K562 (cell line): ENCODE data around the gene GEMIN7. TPM values are rescaled to one million over a fixed set of nuclear protein-coding genes. Genes with fewer than 3 reads are reported as not detected.

ENCODE experiments used
- NBN ChIP-seq: fragments of 450-650 bp; IDR thresholded peaks from 2 replicates; pipeline ENCODE4 v1.6.1; 2016; ENCODE audit warnings: low read depth, mild to moderate bottlenecking
- NR1H2 ChIP-seq: sonication (generic); formaldehyde crosslinking; IDR thresholded peaks from 2 replicates; pipeline ENCODE4 v1.4.0; 2020; ENCODE audit warnings: mild to moderate bottlenecking, missing genetic modification reagents
- PHF20 ChIP-seq: fragments of 450-650 bp; IDR thresholded peaks from 2 replicates; pipeline ENCODE4 v1.6.1; 2018; ENCODE audit not compliant: partially characterized antibody
- TAF7 ChIP-seq: fragments of 450-650 bp; IDR thresholded peaks from 2 replicates; pipeline ENCODE4 v1.6.1; 2016; ENCODE audit warnings: missing genetic modification characterization, missing compliant biosample characterization
- TFAM ChIP-seq: fragments of 250-450 bp; sonication (Bioruptor Pico); conservative IDR thresholded peaks from 2 replicates; pipeline ENCODE4 v1.5.0; 2021; ENCODE audit warnings: mild to moderate bottlenecking, moderate library complexity
- ZBTB17 ChIP-seq: fragments of 450-650 bp; formaldehyde crosslinking; IDR thresholded peaks from 2 replicates; pipeline ENCODE4 v1.4.0; 2020; ENCODE audit warnings: mild to moderate bottlenecking
- polyA plus RNA-seq, 8 experiments: library from polyadenylated mRNA; depleted of rRNA in 4 of 8; stranded (reverse) in 5 of 8; unstranded in 3 of 8; fragments of >200 nt; fragmentation: Nextera tagmentation in 2 of 8; fragmentation: Illumina TruSeq in 1 of 8; extraction: Ambion mirVana in 2 of 8; extraction: Trizol in 1 of 8; gene quantifications; 2 replicates each; pipeline versions ENCODE4 v1.2.1 to v1.2.3, GENCODE V29; 2011 to 2014; ENCODE audit warnings: inconsistent platforms in 1 of 8, missing spikeins in 1 of 8
- total RNA-seq, 7 experiments: library from RNA; depleted of rRNA in 6 of 7; stranded (reverse); fragments of >200 nt in 6 of 7; fragmentation: Illumina TruSeq in 2 of 7; extraction: Trizol in 2 of 7; gene quantifications; 2 replicates each; pipeline versions ENCODE4 v1.2.1 to v1.2.3, GENCODE V29; 2011 to 2021; ENCODE audit warnings: low replicate concordance in 1 of 7
- TF ChIP-seq, protein P1 (sequence below), 2 experiments: fragments of 450-650 bp; IDR thresholded peaks; 2 replicates each; pipeline ENCODE4 v1.6.1; 2016; ENCODE audit warnings: mild to moderate bottlenecking in 2 of 2, borderline replicate concordance in 1 of 2, low read depth in 1 of 2, moderate library complexity in 1 of 2
- TF ChIP-seq, protein P2 (sequence below), 2 experiments: IDR thresholded peaks; 2 replicates each; pipeline ENCODE4 v1.6.1; 2012; ENCODE audit warnings: improper control_type of control experiment in 2 of 2, low read depth in 2 of 2, low read length in 2 of 2, borderline replicate concordance in 1 of 2
- TF ChIP-seq, protein P3 (sequence below): IDR thresholded peaks from 2 replicates; pipeline ENCODE4 v1.6.1; 2014; ENCODE audit warnings: antibody characterized with exemption
- TF ChIP-seq, protein P4 (sequence below): fragments of 250-450 bp; sonication (Bioruptor Pico); IDR thresholded peaks from 2 replicates; pipeline ENCODE4 v1.8.0; 2021; ENCODE audit warnings: borderline replicate concordance, mild to moderate bottlenecking, moderate library complexity; ENCODE audit not compliant: poor library complexity, severe bottlenecking

The GEMIN7 gene
- total and polyA plus RNA-seq, 9 of the 15 experiments (the other 6 are each of a cell fraction or from before 2014, with no cell fraction given) = 23.1 to 124 (median 54.9) TPM

GRCh38 chr19:45079063-45079910, at the start of gene GEMIN7 (continued):
- TF ChIP-seq, protein P1, sequence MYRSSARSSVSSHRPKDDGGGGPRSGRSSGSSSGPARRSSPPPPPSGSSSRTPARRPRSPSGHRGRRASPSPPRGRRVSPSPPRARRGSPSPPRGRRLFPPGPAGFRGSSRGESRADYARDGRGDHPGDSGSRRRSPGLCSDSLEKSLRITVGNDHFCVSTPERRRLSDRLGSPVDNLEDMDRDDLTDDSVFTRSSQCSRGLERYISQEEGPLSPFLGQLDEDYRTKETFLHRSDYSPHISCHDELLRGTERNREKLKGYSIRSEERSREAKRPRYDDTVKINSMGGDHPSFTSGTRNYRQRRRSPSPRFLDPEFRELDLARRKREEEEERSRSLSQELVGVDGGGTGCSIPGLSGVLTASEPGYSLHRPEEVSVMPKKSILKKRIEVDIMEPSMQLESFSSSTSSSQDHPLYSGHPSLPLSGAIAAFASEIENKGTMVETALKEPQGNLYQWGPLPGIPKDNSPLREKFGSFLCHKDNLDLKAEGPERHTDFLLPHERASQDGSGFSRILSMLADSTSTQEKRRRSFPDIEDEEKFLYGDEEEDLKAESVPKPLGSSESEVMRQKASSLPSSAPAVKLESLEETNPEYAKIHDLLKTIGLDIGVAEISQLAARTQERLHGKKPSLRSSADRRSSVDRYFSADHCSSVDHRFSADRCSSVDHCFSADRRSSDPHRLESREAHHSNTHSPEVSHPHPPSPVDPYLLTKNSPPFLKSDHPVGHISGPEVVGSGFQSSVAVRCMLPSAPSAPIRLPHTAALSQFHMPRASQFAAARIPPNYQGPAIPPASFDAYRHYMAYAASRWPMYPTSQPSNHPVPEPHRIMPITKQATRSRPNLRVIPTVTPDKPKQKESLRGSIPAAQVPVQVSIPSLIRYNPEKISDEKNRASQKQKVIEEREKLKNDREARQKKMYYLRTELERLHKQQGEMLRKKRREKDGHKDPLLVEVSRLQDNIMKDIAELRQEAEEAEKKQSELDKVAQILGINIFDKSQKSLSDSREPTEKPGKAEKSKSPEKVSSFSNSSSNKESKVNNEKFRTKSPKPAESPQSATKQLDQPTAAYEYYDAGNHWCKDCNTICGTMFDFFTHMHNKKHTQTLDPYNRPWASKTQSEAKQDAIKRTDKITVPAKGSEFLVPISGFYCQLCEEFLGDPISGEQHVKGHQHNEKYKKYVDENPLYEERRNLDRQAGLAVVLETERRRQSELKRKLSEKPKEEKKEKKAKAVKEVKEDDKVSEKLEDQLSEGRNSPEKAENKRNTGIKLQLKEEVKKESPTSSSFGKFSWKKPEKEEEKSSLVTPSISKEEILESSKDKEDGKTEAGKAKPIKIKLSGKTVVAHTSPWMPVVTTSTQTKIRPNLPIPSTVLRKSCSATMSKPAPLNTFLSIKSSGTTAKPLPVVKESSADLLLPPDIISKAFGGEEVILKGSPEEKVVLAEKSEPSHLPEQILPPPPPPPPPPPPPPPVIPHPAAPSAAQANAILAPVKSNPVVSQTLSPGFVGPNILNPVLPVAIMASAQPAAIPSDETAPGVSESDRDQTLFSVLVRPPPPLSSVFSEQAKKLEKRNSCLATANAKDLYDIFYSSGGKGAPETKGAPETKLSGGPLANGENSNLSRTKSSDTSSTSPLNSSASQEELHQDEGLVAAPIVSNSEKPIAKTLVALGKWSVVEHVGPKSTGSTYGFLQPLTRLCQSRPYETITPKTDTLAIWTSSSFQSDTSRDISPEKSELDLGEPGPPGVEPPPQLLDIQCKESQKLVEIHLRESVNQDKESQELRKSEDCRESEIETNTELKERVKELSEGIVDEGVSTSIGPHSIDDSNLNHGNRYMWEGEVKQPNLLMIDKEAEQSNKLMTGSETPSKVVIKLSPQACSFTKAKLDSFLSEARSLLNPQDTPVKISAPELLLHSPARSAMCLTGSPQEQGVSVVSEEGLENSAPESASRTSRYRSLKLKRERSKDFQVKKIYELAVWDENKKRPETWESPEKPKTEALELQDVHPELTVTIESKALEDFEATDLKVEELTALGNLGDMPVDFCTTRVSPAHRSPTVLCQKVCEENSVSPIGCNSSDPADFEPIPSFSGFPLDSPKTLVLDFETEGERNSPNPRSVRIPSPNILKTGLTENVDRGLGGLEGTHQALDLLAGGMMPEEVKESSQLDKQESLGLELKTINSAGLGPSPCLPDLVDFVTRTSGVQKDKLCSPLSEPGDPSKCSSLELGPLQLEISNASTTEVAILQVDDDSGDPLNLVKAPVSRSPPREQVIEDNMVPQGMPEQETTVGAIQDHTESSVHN (IDR thresholded peaks at IDR 0.05; ENCODE audit: borderline replicate concordance in 1 of 2, low read depth in 1 of 2) = no peak
- TF ChIP-seq, protein P2, sequence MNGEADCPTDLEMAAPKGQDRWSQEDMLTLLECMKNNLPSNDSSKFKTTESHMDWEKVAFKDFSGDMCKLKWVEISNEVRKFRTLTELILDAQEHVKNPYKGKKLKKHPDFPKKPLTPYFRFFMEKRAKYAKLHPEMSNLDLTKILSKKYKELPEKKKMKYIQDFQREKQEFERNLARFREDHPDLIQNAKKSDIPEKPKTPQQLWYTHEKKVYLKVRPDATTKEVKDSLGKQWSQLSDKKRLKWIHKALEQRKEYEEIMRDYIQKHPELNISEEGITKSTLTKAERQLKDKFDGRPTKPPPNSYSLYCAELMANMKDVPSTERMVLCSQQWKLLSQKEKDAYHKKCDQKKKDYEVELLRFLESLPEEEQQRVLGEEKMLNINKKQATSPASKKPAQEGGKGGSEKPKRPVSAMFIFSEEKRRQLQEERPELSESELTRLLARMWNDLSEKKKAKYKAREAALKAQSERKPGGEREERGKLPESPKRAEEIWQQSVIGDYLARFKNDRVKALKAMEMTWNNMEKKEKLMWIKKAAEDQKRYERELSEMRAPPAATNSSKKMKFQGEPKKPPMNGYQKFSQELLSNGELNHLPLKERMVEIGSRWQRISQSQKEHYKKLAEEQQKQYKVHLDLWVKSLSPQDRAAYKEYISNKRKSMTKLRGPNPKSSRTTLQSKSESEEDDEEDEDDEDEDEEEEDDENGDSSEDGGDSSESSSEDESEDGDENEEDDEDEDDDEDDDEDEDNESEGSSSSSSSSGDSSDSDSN (IDR thresholded peaks at IDR 0.05; ENCODE audit: borderline replicate concordance in 1 of 2, low read depth in 2 of 2, low read length in 2 of 2) = peak; percentile 44 to 85; a peak in 3 of 4 replicates
- TF ChIP-seq ZBTB17 (CRISPR knock-in tag) = peak; percentile 29; the same call in 1 of the 2 replicates
- 0 out of 2 replicates have a peak, but pooled peaks have one; percentile 30 for TF ChIP-seq NBN
- TF ChIP-seq PHF20 = peak; percentile 94
- TF ChIP-seq, protein P3, sequence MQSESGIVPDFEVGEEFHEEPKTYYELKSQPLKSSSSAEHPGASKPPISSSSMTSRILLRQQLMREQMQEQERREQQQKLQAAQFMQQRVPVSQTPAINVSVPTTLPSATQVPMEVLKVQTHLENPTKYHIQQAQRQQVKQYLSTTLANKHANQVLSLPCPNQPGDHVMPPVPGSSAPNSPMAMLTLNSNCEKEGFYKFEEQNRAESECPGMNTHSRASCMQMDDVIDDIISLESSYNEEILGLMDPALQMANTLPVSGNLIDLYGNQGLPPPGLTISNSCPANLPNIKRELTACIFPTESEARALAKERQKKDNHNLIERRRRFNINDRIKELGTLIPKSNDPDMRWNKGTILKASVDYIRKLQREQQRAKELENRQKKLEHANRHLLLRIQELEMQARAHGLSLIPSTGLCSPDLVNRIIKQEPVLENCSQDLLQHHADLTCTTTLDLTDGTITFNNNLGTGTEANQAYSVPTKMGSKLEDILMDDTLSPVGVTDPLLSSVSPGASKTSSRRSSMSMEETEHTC = peak; percentile 78; the same call in 1 of the 2 replicates
- TF ChIP-seq, protein P4, sequence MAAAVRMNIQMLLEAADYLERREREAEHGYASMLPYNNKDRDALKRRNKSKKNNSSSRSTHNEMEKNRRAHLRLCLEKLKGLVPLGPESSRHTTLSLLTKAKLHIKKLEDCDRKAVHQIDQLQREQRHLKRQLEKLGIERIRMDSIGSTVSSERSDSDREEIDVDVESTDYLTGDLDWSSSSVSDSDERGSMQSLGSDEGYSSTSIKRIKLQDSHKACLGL (CRISPR knock-in tag) = peak; percentile 95
- peak; percentile 69 for TF ChIP-seq NR1H2
- no peak for TF ChIP-seq TFAM
- TF ChIP-seq TAF7 = peak; percentile 78
